NCI-H187 (cell line): ENCODE measurements around the gene DSCAM.
A peak's percentile ranks its signal among the peaks of the same experiment; 100 is the strongest.

Source experiments
- DNase-seq, 2 experiments: peaks; one replicate each; lab custom pipeline; 2025; lab: John Stamatoyannopoulos, UW

Gene DSCAM

DNA sequence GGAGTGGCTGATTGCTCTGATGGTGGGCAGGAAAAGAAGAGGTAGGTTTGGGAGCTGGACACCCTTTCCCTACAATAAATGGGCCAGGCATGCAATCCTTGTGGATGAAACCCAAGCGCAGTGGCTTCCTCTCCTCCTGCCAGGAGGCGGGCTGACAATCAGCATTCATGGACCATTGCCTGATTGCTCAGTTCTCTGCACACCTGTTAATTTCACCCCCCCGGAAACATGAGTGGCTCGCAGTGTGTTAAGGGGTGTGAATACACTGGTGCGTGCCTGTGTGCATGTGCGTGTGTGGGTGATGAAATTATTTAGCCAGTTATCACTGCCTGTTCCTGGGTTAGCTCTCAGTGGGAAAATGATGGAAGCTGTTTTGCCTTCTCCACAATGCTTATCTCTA lies 669.0 kb downstream of the DSCAM start:
- no peak for DNase-seq

DNA sequence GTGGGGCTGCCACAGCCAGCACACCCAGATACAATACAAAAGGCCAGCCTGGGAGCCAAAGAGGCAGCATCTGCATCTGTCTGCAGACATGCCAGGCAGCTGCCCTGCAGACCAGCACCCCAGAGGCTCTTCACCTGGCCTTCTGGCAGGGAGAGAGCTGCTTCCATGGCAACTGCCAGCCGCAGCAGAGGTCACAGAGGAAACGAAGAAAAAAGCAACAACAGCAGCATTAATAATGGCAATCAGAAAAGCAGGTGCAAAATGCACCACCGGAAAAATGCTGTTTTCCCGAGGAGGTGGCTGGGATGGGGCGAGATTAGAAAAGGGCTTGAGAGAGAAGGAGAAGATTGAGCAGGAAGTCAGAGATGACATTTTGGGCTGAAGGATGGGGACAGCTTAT lies 670.2 kb downstream of the DSCAM start:
- DNase-seq = peak; percentile 59 to 70

DNA sequence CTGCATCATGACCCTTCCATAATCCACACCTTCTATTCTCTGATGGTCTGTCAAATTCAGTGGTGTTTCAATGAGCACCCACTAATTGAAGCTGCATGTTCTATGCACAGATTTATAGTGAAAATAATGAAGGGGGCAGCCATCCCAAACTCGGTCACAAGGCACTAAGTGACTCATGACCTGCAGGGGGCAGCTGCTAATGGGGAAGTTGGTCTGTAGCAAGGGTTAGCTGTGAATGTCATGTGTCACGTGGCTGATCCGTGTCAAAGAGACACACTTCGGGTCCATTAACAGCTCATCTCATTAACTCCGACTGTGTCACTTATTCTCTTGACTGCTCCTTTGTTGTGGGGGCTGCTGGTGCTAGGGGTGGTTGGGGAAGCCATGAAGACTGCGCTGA lies 673.1 kb downstream of the DSCAM start:
- DNase-seq = no peak

DNA sequence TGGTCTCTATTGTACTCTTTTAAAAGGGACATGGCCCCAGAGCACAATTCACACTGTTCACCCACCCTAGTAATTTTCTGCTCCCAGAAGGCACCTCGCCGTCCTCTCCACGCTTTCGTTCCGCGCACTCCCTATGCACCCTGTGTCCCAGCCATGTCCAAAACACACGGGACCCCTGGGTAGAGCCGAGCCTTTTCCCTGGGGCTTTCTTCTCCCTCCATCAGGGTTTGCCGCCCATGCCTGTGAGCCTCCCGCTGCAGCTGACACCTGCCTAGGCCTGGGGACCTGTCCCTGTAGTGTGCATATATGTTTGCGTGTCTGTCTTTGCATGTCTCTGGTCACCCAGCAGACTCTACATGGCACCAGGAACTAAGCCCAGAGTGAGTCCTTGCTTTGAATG lies 677.0 kb downstream of the DSCAM start:
- DNase-seq = no peak

DNA sequence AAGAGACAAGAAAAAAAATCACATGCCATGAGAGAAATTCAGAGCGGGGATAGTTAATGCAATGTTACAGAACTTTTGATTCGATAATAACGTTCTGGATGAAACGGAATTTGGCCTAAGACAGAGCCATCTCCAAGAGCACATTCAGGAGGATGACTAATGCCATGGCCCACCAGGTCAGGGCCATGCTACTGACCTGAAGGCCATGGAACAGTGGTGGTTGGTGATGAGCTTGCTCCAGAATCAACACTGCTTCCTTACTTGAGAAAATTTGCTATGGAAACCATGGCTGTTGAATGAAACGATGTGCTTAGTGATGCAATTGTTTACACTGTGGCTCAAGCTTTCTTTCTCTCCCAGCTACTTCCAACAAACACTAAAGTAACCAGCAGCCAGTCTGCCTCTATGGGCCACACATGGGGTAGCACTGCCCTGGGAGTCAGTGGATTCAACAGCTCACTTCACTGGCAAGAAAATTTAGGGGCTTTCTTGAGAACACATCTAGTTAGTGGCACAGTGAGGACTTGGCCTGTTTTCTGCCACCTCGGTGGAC lies 680.6 kb downstream of the DSCAM start:
- no peak for DNase-seq

DNA sequence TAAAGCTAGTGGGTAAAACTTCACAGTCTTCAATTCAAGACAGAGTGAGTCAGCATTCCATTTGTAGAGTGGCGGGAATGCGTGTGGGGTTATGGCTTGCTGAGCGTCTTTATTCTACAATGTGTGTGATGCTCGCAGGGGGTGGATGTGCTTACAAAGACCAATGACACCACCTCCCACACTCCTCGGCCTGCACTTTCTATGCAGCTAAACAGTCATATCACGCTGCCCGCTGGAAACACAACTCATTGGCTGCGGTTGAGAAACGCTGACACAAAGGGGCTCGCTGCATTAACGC lies 681.2 kb downstream of the DSCAM start:
- DNase-seq = no peak

DNA sequence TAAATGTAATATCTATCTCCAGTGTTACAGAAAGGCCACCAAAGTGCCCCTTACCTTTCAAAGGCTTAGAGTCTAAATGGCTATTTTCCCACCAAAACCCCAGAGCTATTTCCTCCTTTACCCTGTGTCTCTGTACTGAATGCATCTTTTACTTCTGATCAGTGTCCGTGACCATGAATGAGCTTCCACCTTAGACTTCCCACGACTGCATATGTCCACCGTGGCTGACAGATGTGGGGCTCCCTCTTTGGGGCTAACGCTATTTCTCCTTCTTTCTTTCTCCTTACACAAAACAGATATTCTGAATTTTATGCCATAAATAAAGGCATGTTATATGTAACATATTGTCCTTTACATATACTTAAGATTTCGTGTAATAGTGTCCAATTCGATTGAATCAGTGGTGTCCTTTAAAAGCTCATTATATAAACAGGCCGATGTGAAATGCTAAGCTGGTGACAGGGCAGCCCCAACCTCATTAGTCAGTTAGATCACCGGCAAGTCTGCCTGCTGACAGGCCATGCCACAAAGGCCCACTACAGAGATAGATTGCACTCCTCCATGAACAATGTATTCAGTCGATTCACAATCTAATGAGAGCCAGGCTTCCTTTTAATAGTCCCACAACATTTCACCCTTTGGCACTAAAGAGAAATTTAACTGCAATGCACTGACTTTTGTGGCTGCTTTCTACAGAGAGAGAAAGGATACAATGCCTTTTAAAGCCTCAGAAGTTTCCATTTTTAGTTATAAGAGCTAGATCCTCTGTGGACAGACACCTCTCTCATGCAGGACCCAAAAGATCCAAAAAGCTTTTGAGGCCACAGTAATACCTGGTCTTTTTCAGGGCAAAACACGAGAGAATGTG lies 681.8 kb downstream of the DSCAM start:
- no peak for DNase-seq

DNA sequence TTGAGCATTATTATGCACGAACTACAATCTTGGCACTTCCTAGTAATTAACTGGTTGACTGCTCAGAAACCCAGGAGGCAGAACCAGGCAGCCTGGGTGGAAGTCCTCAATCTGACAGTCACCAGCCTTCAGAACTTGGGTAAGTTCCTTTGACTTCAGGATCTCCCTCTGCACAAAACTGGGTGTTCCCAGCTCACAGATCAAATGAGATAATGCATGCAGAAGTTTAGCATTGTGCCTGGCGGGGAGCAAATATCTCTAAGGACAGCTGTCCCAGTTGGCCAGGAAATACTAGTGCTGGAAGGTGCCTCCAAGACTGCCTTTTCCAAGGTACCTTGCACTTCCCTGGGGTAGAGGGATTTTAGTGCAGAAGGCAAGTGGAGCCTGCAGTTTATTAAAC lies 684.9 kb downstream of the DSCAM start:
- no peak for DNase-seq

DNA sequence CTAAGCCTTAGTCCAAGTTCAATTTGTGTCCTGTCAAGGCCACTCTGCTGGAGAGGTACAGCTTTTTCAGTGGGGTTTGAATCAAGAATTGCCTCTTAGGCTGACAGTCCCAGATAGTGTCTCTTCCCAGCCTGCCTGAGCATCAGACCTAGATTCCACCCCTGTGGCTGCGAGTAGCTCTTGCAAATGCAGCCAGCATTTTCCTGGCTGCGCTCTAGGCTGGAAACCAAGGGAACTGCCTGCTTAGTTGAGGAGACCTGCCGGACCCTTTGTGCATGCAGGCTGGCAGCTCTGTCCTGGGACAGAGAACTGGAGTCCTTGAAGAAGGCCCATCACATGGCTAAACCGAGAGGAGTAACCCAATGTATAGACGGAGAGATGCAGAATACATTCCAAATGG lies 686.0 kb downstream of the DSCAM start:
- no peak for DNase-seq

DNA sequence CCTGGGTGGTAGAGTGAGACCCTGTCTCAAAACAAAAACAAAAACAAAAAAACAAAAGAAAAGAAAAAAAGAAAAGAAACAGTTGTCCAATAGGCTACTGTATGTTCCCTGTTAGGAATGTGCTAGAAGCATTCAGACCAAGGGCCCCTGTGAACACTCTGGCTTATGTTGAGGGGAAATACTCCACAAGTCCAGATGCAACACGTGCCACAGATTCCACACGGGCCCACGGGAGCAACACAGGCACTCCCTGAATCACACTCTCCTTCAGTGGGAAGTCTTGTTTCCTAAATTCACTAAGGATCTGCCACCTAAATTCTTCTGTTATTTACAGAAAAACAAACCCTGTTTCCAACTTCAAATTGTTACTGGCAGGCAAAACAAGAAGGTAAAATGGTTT lies 688.6 kb downstream of the DSCAM start:
- DNase-seq = no peak

DNA sequence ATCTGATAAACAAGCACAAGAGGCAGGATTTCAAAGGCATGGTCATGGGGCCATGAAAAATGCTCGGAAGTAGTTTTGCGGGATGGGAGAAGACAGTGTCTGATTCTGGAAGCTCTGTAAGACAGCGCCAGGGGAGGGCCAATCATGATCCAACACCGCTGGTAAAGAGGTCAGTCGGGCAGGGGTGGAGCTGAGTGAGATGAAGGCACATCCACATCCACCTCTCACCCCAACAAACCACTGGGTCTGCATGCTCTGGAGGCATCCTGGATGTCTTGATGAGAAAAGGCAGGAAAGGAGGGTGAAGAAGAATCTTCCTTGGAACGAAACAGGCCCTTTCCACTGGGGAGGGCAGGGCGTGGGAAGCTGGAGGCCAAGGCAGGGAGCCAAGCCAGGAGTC lies 691.4 kb downstream of the DSCAM start:
- DNase-seq = no peak

DNA sequence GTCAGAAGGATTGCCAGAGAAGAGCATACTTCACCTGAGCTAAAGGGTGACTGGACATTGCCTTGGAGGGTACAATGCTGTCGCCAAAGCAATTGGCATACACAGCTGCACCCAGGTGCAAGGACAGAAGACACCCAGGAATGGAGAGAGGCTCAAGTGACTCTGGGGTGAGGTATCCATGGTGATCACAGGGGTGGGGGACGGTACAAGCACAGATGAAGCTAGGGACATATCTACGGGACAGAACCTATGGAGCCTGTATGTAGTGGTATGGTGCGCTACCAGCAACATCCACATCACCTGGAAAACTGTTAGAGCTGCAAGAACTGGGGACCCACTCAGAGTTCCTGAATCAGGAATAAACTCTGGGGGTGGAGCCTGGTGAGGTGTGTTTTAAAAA lies 693.6 kb downstream of the DSCAM start:
- no peak for DNase-seq

DNA sequence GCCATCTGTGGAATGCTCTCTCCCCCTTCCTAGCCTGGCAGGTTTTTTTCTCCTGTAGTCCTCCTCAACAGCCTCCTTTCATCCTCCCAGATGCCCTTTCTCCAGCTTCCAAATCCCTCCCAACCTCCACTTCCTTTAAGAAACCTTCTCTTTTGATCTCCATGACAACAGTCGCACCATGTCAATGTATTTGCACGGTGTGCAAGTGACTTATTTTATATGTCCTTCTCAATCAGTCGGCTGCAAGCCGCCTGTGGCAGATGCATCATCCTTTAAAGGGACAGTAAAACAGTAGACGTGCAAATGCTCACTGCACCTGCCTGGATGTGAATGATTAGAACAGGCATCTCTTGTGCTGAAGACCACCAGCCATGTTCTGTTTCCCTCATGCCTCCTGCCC lies 694.5 kb downstream of the DSCAM start:
- DNase-seq = no peak

DNA sequence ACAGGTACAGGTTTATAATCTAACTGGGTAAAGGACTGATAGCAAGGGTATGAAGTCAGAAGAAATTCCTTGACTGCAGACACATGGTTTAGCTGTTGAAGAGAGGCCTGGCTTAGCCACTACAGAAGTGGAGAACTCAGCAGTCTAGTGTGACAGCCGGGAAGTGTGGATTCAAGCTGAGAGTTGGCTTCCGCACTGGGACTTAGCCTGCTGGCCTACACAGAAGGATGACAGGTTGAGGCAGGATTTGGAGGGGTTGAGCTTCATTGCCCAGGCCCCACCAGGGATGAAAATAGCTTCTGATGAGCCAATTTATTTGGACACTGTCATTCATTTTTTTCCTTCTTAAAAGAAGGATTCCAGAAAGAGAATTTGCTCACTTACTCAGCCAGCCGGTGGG lies 695.3 kb downstream of the DSCAM start:
- DNase-seq = no peak

DNA sequence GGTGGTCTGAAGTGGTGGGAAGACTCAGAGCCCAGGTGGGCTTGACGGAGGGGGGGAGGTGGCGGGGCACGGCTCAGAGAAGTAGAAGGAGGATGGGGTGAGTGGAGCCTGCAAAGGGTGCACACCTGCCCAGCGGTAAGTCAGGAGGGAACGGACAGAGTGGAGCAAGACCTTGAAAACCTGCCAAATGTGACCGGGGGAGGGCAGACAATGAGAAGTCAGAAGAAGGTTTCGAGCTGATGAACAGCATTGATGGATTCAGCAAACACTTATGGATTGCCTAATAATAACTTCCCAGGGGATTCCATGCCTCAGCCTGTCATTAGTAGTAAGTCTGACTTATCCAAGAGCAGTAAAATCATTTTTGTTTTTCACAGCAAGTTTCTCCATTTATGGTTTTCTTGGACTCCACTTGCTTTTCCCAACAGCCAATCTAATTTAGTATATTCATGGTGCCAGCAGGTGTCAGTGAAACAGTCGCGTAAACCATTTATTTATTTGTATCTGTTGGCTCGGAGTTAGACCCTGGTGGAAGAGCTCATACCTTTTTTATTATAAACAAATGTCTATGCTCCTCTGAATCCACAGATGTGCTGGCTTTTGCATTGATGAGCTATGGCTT lies 700.6 kb downstream of the DSCAM start:
- DNase-seq = no peak

DNA sequence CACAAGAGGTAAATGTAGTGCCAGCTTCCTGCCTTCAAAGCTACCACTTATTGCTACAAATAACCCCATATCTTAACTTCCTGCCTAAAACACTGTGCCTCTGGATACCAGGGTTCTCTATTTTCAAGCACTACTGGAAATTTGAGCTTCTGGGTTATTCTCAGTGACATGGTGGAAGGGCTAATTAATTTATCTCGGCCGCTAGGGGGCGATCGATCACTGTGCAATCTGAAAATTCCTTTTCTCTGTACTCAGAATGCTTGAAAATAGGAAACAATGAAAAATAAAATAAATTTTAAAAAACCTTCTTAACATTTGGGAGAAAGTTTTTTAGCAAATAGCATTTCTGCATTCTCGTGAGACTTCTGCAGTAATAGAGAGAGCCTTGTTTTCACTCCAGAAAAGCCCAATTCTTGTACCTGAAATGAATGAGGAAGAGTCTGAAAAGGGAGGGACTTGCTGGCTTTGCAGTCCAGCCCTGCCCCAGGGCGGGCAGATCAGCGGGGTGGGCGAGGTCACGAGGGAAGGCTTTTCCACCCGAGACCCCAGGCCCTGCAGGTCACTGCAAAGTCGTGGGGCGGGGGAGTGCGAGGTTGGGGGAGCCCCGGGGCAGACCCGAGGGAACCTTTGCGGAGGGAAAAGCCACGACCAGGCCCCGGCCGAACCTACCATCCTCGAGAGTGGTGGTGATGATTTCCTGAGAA lies 703.0 kb downstream of the DSCAM start:
- DNase-seq = peak; percentile 56 to 79

DNA sequence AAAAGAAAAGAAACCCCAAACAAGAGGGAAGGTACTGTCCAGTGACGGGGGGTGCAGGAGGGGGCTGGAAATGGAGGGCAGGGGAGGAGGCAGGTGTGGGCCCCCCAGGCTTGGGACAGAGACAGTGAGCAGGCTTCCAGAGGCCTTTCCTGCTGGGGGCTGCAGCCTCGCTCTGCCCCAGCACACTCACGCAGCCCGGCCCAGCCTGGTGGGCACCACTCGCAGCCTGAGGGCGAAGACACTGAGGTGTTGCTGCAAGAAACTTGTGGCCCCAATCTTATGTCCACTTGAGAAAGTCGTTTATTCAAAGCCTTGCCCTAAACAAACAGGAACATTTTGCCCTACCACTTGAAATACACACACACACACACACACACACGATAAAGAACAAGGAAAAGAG lies 705.3 kb downstream of the DSCAM start:
- DNase-seq = no peak

DNA sequence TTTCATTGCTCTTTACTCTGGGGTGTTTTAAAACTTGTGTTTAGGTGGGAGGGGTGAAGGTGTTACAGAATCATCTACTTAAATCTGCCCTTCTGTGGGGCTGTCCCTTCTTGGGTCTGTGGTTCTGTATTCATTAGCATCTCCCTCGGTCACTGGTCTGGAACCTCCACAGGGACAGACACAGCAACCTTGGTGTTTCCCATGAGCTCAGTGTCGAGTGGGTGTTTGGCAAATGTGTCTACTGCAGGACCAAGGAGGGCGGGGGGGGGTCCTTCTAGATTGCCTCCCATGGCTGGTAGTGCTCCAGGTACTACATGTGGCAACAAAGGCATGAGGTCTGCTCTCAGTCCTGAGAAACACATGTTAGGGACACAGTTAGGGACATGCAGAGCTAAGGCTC lies 706.3 kb downstream of the DSCAM start:
- no peak for DNase-seq

DNA sequence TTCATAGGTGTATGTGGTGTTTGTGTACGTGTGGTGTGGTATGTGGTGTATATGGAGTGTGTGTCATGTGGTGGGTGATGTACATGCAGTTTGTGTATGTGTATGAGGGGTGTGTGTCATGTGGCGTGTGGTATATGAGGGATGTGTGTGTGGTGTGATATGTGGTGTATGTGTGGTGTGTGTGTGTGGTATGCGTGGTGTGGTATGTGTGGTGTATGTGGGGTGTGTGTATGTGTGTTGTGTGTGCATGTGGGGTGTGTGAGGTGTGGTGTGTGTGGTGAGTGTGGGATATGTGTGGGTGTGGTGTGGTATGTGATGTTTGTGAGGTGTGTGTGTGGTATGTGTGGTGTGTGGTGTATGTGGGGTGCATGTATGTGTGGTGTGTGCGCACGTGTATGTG lies 707.3 kb downstream of the DSCAM start:
- DNase-seq = no peak

DNA sequence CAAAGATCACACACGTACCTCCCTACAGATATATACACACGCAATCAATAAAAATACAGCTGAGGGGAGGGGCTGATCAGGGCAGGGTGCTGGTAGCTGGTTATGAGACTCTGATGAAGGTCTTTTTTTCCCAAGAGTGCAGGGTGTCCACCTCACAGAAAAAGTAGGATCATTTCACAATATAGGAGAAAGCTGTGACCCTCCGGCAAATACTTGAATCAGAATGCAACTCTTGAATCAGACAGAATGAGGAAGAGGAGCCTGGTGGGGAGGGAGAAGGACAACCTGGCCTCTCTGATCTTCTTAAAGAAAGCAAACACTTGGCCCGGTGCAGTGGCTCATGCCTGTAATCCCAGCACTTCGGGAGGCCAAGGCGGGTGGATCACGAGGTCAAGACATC lies 710.4 kb downstream of the DSCAM start:
- DNase-seq = no peak

DNA sequence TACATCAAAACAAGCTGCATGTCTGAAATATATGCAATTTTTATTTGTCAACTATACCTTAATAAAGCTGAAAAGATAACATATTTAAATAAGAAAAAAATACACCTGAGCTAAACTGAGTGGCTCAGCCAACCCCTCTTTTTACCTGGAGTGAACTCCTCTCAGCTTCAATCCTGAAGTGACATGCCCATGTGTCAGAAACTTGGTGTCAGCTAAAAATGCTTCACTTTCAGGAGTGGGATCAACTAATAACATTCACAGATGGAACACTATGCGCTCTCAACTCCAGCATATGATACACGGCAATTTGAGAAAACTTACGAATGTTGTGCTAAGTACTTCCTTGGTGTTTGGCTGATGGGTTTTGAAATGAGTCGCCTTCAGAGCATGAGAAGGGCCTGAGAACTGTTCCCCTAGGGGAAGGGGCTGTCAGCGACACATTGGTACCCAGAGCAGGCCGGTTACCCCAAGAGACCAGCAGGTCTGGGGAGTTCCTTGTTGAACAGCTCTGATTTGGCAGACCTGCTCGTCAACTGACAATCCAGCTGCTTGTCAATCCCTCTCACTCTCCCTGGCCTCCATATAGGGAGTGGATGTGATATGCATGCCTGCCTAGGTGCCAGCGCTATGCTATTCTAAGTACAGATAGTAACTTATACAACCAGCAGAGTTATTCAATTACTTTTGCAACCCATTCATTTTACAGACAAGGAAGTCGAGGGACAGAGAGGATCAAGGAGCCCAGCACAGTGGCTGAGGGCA lies 712.0 kb downstream of the DSCAM start:
- no peak for DNase-seq

DNA sequence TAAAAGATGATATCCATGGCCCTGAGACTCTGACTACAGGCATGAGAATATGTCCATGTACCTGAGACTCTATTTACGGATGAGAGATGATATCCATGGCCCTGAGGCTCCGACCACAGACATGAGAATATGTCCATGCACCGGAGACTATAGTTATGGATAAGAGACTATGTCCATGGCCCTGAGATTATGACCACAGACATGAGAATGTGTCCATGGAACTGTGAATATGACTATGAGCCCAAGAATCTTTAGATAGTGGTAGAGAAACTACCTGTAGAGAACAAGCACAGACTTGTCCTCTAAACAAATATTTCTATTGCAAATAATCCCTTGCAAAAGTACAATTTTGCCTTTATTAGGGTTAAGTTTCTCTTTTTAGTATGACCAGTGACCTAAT lies 716.5 kb downstream of the DSCAM start:
- DNase-seq = no peak
